Measurements from ENCODE around the gene EPHB2. TPM values are rescaled to one million over a fixed set of nuclear protein-coding genes. Genes with fewer than 3 reads are reported as not detected.

The EPHB2 gene
- 20.8 TPM for total RNA-seq

DNA sequence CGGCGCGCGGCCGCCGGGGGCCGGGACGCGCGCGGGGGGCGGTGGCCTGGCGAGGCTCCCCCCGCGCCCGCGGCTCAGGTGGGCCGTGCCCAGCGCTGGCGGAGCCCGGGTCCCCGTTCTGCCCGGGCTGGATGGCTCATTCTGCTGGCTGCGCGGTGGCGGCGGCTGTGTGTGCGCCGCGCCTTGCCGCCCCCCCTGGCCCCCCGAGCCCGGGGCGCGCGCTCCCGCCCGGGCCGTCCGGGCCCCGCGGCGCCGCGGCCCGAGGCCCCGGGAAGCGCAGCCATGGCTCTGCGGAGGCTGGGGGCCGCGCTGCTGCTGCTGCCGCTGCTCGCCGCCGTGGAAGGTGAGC, at the start of gene EPHB2:
TSS of gene EPHB2 (plus strand) at position 139 of the 349 bp plus-strand sequence. CDS start at position 283, 144 bp downstream.

Small RNA genes within 50 kb of the gene (small RNA-seq; reads per million reads assigned to genes)
- gene MIR4253 (ENCODE audit: low replicate concordance): not detected
- not detected for gene MIR4684 (ENCODE audit: low replicate concordance)

Other genes with a start within 250 kb of the EPHB2 start
- 1.1 TPM for gene EPHA8, start 147.3 kb upstream of the EPHB2 start, total RNA-seq
- gene C1QA, start 74.2 kb upstream of the EPHB2 start, total RNA-seq: 51.6 TPM
- 40.5 TPM for gene C1QC, start 67.2 kb upstream of the EPHB2 start, total RNA-seq
- 41.5 TPM for gene C1QB, start 57.6 kb upstream of the EPHB2 start, total RNA-seq

Data from metanephros (tissue), 2 donors.